Esophagus squamous epithelium (tissue), 4 donors: ENCODE data around the gene TWF1.

Experiments used
- POLR2A ChIP-seq, 4 donors: fragments of 450-650 bp; IDR thresholded peaks; one replicate each; pipeline ENCODE4 v1.6.1; 2017; ENCODE audit warnings: antibody characterized with exemption in 4 of 4, mild to moderate bottlenecking in 4 of 4, moderate library complexity in 3 of 4
- TF ChIP-seq, protein P1 (sequence below), 6 experiments: fragments of 450-650 bp in 4 of 6; fragments of 200-600 bp in 2 of 6; sonication (generic) in 2 of 6; IDR thresholded peaks; one replicate each; pipeline ENCODE4 v1.5.1; 2016 to 2019; ENCODE audit warnings: antibody characterized with exemption in 6 of 6, mild to moderate bottlenecking in 4 of 6, moderate library complexity in 4 of 6

DNA sequence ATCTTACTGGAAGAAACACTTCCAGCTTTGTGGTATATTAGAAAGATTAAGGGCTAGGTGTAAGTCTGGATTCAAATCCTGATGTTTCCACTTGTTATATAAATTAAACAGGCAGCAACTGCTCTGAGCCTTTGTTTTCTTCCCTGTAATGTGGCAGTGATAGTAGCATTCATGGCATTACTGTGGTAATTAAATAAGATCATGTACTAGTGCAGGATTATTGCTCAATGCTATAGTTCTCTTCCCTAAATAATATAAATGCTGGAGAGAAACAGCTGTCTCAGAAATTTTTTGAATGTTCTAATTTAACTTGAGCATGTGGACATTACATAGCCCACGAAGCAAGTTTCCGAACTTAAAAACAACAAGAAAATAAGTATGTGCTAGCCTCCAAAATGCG lies 35.1 kb upstream of the TWF1 start:
- TF ChIP-seq, protein P1, sequence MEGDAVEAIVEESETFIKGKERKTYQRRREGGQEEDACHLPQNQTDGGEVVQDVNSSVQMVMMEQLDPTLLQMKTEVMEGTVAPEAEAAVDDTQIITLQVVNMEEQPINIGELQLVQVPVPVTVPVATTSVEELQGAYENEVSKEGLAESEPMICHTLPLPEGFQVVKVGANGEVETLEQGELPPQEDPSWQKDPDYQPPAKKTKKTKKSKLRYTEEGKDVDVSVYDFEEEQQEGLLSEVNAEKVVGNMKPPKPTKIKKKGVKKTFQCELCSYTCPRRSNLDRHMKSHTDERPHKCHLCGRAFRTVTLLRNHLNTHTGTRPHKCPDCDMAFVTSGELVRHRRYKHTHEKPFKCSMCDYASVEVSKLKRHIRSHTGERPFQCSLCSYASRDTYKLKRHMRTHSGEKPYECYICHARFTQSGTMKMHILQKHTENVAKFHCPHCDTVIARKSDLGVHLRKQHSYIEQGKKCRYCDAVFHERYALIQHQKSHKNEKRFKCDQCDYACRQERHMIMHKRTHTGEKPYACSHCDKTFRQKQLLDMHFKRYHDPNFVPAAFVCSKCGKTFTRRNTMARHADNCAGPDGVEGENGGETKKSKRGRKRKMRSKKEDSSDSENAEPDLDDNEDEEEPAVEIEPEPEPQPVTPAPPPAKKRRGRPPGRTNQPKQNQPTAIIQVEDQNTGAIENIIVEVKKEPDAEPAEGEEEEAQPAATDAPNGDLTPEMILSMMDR (IDR thresholded peaks at IDR 0.05) = no peak
- no peak for TF ChIP-seq POLR2A (IDR thresholded peaks at IDR 0.05)
